DMS53 (cell line): ENCODE data around the gene AGTRAP.

ENCODE experiments used
- DNase-seq: peaks from one replicate; lab custom pipeline; 2025; lab: John Stamatoyannopoulos, UW

Gene AGTRAP

DNA sequence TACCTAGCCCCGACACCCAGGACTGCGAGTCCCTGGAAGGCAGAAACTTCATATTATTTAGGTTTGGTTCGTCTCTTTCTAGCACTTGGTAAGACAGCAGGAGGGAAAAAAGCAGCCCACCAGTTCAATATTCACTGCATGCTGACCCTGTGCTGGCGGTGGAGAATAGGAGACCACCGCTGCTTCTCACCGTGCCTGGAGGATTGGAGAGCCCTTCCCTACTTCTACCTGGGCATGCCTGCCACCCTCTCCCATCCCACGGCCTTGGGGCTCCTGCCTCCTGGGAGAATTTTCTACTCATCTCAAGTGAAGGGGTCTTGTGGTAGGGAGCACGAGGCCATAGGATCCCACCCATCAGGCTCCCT is 64.4 kb downstream of the AGTRAP start:
- DNase-seq: no peak
